HUES64 (cell line): ENCODE data around the gene SDK1.

Experiments
- H3K27ac ChIP-seq: 2 replicates; pipeline ENCODE4 v1.7.0; 2013; ENCODE audit warnings: low read depth, low read length, inconsistent platforms
- H3K27me3 ChIP-seq: 2 replicates; pipeline ENCODE4 v1.6.1; 2013; ENCODE audit warnings: mild to moderate bottlenecking, low read length; ENCODE audit not compliant: insufficient read depth
- H3K36me3 ChIP-seq: 2 replicates; pipeline ENCODE4 v1.6.1; 2013; ENCODE audit warnings: mild to moderate bottlenecking, low read length; ENCODE audit not compliant: insufficient read depth
- H3K4me1 ChIP-seq: 2 replicates; pipeline ENCODE4 v1.6.1; 2013; ENCODE audit warnings: mild to moderate bottlenecking, low read length, moderate library complexity; ENCODE audit not compliant: insufficient read depth
- H3K4me3 ChIP-seq: 2 replicates; pipeline ENCODE4 v1.5.1; 2013; ENCODE audit warnings: mild to moderate bottlenecking, low read length, moderate library complexity
- H3K9ac ChIP-seq: 2 replicates; pipeline ENCODE4 v1.6.1; 2013; ENCODE audit warnings: mild to moderate bottlenecking, low read depth, low read length
- H3K9me3 ChIP-seq: 2 replicates; pipeline ENCODE4 v1.6.1; 2013; ENCODE audit warnings: low read depth, low read length; ENCODE audit not compliant: insufficient read depth
- WGBS: fragments of 150-250, 120-280 bp; methylation state at CpG from one replicate; pipeline ENCODE4 v1.1.7; 2013; ENCODE audit warnings: missing lambda C conversion rate; 5-methylcytosine and 5-hydroxymethylcytosine counted together

The SDK1 gene

GRCh38 chr7:4020086-4020485 lies 719.0 kb downstream of the SDK1 start:
- H3K9ac ChIP-seq = no peak overlapping the region
- WGBS = 94% methylated on average over 11 of the region's 11 CpGs
- H3K27me3 ChIP-seq = no peaks in the 10 kb centered on the region
- H3K9me3 ChIP-seq = peaks cover 17% of the 10 kb centered on the region
- H3K27ac ChIP-seq = no peak overlapping the region
- no peaks in the 10 kb centered on the region for H3K4me1 ChIP-seq
- no peaks in the 10 kb centered on the region for H3K36me3 ChIP-seq
- no peak overlapping the region for H3K4me3 ChIP-seq

DNA sequence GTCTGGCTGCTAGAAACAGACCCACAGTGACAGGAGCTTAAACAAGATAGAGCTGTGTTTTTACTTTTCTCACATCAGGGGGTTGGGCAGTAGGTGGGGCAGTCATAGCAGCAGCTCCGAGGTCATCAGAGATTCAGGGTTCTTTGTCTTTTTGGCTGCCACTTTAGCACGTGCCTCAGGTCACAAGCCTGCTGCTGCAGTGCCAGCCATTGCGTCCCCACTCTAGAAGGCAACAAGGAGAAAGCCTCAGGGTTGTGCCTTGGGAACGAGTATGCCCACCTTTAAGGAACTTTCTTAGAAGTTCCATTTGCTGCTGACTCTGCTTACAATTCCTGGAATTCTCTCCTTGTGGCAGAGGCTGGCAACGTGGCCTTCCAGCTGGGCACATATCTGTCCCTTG lies 720.4 kb downstream of the SDK1 start:
- no peak overlapping the region for H3K27ac ChIP-seq
- H3K9me3 ChIP-seq = peaks cover 17% of the 10 kb centered on the region
- 71% methylated on average over 5 of the region's 5 CpGs for WGBS
- H3K4me1 ChIP-seq = no peaks in the 10 kb centered on the region
- no peak overlapping the region for H3K9ac ChIP-seq
- no peak overlapping the region for H3K4me3 ChIP-seq
- H3K36me3 ChIP-seq = no peaks in the 10 kb centered on the region
- no peaks in the 10 kb centered on the region for H3K27me3 ChIP-seq

GRCh38 chr7:4022265-4022664 lies 721.2 kb downstream of the SDK1 start:
- Histone ChIP-seq H3K9me3 (peaks cover 17% of the 10 kb centered on the region), H3K27me3 (no peaks in the 10 kb centered on the region), H3K36me3 (no peaks in the 10 kb centered on the region), H3K4me3 (no peak overlapping the region), H3K4me1 (no peaks in the 10 kb centered on the region), H3K9ac (no peak overlapping the region), H3K27ac (no peak overlapping the region)
- 97% methylated on average over 7 of the region's 7 CpGs for WGBS

- Histone ChIP-seq H3K27ac (no peak overlapping the region), H3K4me1 (no peaks in the 10 kb centered on the region), H3K36me3 (no peaks in the 10 kb centered on the region), H3K9me3 (peaks cover 13% of the 10 kb centered on the region), H3K27me3 (no peaks in the 10 kb centered on the region), H3K4me3 (no peak overlapping the region), H3K9ac (no peak overlapping the region)
- 96% methylated on average over 10 of the region's 10 CpGs for WGBS
Measured at GRCh38 chr7:4023502-4023901, 722.5 kb downstream of the SDK1 start.

- Histone ChIP-seq H3K9ac (no peak overlapping the region), H3K4me1 (no peaks in the 10 kb centered on the region), H3K4me3 (no peak overlapping the region), H3K27ac (no peak overlapping the region), H3K27me3 (no peaks in the 10 kb centered on the region), H3K9me3 (peaks cover 8% of the 10 kb centered on the region), H3K36me3 (no peaks in the 10 kb centered on the region)
- WGBS = no CpG with 5 or more reads among the region's 1 CpG
Measured at GRCh38 chr7:4024133-4024532, 723.1 kb downstream of the SDK1 start.

DNA sequence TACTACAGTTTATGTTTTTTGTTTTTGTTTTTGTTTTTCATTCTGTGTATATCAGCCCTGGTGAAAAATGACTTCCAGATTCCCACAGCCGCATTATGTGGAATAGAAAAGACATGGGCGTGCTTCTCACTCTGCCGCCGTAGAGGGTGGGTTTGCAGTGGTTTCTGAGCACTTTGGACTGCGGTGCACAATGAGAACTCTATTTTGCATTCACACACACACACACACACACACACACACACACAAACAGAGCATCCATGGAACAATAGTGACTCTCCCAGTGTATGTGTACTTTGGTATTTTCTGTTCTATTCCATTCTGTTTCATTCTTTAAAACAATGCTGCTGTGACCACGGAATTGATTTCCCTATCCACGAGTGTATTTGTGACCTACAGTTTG lies 723.8 kb downstream of the SDK1 start:
- H3K36me3 ChIP-seq = no peaks in the 10 kb centered on the region
- H3K9ac ChIP-seq = no peak overlapping the region
- H3K4me3 ChIP-seq = no peak overlapping the region
- no peaks in the 10 kb centered on the region for H3K27me3 ChIP-seq
- WGBS = 96% methylated on average over 6 of the region's 7 CpGs
- H3K9me3 ChIP-seq = 0 out of 2 replicates have a peak, but pooled peaks cover 4% of the 10 kb centered on the region
- no peak overlapping the region for H3K27ac ChIP-seq
- no peaks in the 10 kb centered on the region for H3K4me1 ChIP-seq

DNA sequence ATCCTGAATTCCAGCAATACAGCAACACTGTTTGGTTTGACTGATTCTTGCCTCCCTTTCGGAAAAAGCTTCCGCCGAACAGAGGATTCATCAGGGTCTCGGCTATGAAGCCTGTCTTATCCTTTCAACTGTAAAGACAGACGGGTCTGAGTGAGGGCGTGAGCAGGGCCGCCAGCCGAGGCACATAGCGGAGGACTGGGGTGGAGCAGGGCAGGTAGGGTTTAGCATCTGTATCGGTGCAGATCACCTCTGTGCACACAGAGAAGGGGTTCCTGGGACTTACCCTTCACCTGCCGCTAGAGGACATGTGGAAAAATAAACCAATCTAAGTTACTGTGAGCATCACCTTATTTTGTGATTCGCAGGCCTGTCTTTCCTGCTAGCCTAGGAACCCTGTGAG lies 724.2 kb downstream of the SDK1 start:
- Histone ChIP-seq H3K4me3 (no peak overlapping the region), H3K36me3 (no peaks in the 10 kb centered on the region), H3K27ac (no peak overlapping the region), H3K27me3 (no peaks in the 10 kb centered on the region), H3K4me1 (no peaks in the 10 kb centered on the region), H3K9me3 (0 out of 2 replicates have a peak, but pooled peaks cover 4% of the 10 kb centered on the region), H3K9ac (no peak overlapping the region)
- WGBS = 95% methylated on average over 11 of the region's 12 CpGs

DNA sequence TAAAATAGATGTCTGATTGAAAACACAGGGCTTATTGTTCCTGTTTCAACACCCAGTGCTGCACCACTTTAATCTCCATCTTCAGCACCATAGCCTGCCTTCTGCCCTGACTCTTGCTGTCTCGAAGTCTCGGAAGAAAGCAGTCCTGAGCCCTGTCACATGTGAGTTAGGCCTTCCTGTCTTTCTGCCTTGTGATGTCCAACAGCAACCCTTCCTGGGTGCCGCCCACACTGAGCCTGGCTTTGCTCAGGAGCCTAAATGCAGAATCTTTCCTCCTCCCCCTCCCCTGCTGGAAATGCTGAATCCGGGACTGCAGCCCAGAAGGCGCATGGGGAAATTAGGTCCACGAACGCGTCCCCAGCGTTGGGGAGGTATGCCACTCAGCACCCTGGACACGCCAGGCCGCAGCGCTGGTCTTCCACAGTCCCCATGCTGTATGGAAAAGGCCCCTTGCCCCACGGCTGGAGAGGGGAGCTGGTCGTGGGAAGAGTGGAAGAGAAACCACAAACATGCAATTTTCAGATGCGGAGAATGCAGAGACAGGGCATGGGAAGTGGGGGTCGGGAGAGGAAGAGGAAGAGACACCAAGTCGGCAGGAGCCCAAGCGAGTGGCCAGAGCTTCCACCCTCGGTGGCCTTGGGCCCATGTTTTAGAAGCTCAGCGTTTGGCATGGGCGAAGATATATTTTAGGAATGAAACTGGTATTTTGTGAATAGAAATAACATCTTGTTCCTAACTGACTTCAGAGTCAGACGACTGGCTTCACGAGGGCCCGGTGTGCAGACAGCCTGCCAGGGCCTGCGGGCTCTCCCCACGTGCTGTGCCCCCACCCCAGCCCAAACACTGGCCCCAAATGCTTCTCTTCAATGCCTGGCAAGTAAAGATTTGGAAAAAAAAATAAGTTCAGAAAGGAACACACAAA lies 724.9 kb downstream of the SDK1 start:
- WGBS = 91% methylated on average over 26 of the region's 26 CpGs
- no peaks in the 10 kb centered on the region for H3K4me1 ChIP-seq
- H3K9me3 ChIP-seq = 0 out of 2 replicates have a peak, but pooled peaks cover 4% of the 10 kb centered on the region
- no peaks in the 10 kb centered on the region for H3K27me3 ChIP-seq
- no peaks in the 10 kb centered on the region for H3K36me3 ChIP-seq
- no peak overlapping the region for H3K4me3 ChIP-seq
- no peak overlapping the region for H3K9ac ChIP-seq
- no peak overlapping the region for H3K27ac ChIP-seq

DNA sequence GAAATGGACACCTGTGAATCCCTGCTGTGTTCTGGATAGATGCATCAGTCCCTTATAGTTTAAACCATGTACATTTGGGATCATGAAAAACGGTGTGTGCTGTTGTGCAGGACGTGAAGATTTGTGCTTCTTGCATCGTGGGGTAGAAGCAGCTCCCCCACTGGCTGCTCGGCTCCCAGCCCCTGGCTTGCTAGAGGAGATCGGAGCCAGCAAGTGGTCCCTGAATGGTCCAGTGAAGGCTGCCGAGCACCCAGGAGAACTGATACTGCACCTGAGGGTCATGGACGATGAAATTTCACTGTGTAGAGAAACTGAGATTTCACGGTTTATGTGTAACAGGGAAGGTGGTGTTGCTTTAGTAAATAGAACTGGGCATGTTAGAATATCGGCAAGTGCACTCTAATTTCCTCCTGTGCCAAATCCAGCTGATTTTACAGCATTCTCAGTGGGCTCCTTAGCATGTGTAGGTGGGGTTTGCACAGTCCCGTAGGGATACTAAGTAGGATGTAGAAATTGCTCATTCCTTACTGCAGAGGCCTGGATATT lies 726.0 kb downstream of the SDK1 start:
- H3K27me3 ChIP-seq = no peaks in the 10 kb centered on the region
- no peak overlapping the region for H3K4me3 ChIP-seq
- H3K36me3 ChIP-seq = no peaks in the 10 kb centered on the region
- no peak overlapping the region for H3K9ac ChIP-seq
- no peaks in the 10 kb centered on the region for H3K4me1 ChIP-seq
- WGBS = 92% methylated on average over 10 of the region's 10 CpGs
- H3K27ac ChIP-seq = no peak overlapping the region
- no peaks in the 10 kb centered on the region for H3K9me3 ChIP-seq

DNA sequence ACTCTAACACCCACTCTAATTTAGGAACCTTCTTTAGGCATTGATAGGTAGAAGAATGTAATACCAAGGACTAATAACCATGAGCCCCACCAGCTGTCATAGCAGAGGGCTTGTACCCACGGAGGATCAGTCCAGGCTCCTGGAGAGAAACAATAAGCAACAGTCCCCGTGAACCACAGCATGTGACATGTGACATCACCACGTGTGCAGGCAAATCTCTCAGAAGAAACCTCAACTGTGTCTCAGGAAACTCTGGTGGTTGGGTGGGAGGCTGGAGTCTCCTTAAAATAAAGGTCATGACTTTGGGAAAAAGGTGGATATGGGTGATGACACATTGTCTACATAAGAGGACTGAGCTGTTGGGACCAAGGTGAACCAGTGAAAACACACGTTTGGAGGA lies 727.2 kb downstream of the SDK1 start:
- 91% methylated on average over 4 of the region's 4 CpGs for WGBS
- Histone ChIP-seq H3K9me3 (no peaks in the 10 kb centered on the region), H3K9ac (no peak overlapping the region), H3K4me3 (no peak overlapping the region), H3K4me1 (no peaks in the 10 kb centered on the region), H3K36me3 (no peaks in the 10 kb centered on the region), H3K27me3 (no peaks in the 10 kb centered on the region), H3K27ac (no peak overlapping the region)

- peaks cover 10% of the 10 kb centered on the region for H3K4me1 ChIP-seq
- no peaks in the 10 kb centered on the region for H3K36me3 ChIP-seq
- H3K9ac ChIP-seq = no peak overlapping the region
- H3K4me3 ChIP-seq = no peak overlapping the region
- no peaks in the 10 kb centered on the region for H3K9me3 ChIP-seq
- no peak overlapping the region for H3K27ac ChIP-seq
- no peaks in the 10 kb centered on the region for H3K27me3 ChIP-seq
- 96% methylated on average over 10 of the region's 10 CpGs for WGBS
Measured at GRCh38 chr7:4029941-4030340, 728.9 kb downstream of the SDK1 start.
